SHP77 treated with DMSO at 0.1 percent for 48 hours (cell line): ENCODE results near the gene CPPED1.
"Not testable (repeated sequence)": the region's sequence is repeated elsewhere in the genome, so short reads cannot be mapped to it uniquely, and the experiment has no call there.

Experiments used
- DNase-seq: peaks from one replicate; lab custom pipeline; 2025; lab: John Stamatoyannopoulos, UW

CPPED1 gene

DNA sequence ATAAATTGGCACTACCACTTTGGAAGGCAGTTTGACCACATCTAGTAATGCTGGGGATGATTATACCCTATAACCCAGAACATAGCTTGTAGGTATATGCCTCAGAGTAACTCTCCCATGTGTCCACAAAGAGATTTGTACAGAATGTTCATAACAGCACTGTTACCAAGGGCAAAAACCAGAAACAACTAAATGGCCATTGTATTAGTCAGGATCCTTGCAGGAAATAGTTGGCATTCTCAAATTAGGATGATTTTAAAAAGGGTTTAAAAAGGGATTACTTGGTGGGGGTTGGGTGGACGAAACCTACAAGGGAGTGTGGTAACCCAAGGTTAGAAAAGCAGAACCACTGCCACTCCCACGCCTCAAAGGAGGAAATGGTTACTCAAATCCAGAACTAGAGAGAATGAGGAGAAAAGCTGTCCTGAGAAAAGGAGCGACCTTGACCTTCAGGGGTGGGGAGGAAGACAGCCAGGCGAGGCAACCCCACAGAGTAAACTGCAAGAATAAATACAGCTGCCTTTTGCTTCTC is 2.1 kb downstream of the CPPED1 start:
- no peak for DNase-seq

GRCh38 chr16:12800817-12801216 is 2.9 kb downstream of the CPPED1 start:
- DNase-seq, result no peak

- DNase-seq, result not testable (repeated sequence)
These were observed 3.7 kb downstream of the CPPED1 start for GRCh38 chr16:12799996-12800395.

DNA sequence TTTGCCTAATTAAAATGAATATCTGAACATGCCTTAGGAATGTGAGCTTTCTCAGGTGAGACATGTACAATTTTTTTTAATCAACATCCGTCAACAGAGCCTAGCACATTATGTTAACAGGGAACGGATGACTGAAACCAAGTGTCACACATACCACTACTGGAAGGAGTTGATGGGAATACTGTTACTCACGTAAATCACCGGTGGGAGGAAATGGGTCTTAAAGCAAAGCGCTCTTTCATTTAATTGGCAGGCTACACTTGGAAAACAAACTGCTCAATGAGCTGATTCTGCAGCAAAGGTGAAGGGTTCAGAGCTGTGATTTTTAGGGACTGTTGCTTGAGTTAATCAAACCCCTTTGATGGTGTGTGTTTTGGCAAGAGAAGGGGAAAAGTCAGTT is 4.8 kb downstream of the CPPED1 start:
- DNase-seq, result no peak

- no peak for DNase-seq
These were observed 5.5 kb downstream of the CPPED1 start for GRCh38 chr16:12798171-12798570.

DNA sequence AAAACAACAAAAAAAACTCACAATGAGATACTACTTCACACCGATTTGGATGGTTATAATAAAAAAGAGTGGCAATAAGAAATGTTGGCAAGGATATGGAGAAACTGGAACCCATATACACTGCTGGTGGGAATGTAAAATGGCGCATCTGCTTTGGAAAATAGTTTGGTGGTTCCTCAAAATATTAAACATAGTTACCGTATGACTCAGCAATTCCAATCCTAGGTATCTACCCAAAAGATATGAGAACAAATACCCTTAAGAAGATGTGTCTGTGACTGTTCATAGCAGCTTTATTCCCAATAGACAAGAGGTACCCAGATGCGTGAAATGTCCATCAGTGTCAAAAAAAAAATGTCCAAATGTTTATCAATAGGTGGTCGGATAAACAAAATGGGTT is 7.2 kb downstream of the CPPED1 start:
- DNase-seq, result no peak

DNA sequence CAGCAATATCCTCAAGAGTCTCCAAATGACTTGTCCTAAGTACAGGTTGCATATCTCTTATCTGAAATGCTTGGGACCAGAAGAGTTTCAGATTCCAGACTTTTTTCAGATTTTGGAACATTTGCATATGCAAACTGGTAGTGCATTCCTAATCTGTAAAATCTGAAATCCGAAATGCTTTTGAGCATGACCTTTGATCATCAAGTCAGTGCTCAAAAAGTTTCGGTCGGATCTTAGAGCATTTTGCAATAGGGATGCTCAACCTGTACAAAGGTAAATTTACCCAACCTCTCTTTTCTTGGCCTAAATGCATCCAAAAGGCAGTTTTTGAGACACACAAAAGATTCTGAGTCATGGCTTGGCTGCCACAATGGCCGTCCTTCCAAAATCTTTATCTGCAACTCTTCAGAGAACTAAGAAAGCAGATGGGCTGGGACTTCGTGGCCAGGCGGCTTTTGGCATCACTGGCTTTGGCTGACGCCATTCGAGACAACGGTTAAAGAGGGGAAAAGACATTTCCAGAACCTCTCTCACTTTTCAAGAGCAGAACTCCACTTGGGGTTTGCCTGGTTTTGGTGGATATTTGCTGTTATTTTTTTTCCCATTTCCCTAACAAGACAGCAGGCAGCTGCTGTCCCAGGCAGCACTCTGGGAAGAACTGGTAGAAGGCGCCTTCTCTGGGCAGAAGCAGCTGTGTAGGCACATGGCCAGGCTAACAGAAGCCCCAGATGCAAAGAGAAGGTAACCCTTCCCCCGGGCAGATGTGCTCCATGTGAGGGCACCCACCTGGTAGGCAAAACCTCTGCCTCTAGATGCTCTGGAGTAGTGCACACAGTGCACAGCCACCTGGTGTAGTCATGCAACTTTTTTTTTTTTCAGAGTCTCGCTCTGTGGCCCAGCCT is 8.9 kb downstream of the CPPED1 start:
- no peak for DNase-seq

GRCh38 chr16:12793865-12794240 is 9.8 kb downstream of the CPPED1 start:
- no peak for DNase-seq

DNA sequence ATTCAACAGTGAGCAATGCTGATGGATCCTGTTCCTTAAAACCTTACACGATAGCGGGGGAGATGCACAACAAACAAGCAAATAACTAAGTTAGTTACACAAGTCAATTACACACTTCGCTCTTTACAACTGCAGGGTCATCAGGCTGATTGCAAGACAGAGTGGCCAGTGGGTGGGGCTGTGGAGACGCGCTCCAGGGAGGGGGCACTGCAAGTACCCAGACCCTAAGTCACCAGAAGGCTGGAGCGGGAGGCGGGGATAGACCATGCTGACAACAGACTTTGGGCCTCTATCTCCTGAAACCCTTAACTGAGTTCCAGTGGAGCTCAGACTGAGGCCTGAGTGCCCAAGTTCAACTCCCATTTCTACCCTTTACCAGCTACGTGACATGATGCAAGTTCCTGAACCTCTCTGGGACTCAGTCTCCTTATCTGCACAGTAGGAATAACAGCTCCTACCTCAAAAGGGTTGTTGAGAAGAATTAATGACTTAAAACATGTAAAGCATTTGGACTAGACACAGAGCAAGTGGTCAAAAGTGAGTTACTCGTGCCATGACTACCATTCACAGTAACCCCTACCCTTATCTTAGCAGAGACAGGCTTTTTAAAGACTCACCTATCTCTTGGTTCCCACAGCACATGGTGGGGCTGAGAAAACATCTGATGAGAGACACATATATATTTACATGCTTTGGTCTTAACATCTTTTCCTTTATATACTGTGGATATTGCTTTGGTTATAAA is 10.4 kb downstream of the CPPED1 start:
- DNase-seq, result no peak

DNA sequence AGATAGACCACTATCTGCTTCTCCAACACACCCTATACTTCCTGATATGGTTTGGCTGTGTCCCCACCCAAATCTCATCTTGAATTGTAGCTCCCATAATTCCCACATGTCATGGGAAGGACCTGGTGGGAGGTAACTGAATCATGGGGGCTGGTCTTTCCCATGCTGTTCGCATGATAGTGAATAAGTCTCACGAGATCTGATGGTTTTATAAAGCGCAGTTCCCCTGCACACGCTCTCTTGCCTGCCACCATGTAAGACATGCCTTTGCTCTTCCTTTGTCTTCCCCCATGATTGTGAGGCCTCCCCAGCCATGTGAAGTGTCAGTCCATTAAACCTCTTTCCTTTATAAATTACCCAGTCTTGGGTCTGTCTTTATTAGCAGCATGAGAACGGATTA is 11.2 kb downstream of the CPPED1 start:
- not testable (repeated sequence) for DNase-seq

GRCh38 chr16:12791340-12791739 is 12.3 kb downstream of the CPPED1 start:
- DNase-seq, result no peak

GRCh38 chr16:12788758-12789157 is 14.9 kb downstream of the CPPED1 start:
- DNase-seq, result no peak

DNA sequence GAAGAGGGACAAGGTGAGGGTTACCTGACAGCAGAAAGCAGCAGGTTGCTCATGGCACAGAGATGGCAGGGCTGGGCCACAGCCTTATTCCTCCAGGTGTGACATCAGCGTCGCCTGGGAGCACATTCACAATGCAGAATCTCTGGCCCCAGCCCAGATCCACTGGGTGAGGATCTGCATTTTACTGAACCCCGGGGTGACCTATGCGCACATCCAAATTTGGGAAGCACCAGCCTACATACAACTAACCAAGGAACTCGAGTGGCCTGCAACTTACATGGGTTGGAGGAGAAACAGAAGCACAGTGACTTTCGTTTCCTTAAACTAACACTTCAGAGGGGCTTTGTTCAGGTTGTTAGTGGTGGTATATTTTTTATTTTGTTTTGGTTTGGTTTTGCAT is 17.6 kb downstream of the CPPED1 start:
- no peak for DNase-seq

- DNase-seq, result no peak
These were observed 19.6 kb downstream of the CPPED1 start for GRCh38 chr16:12784076-12784475.

DNA sequence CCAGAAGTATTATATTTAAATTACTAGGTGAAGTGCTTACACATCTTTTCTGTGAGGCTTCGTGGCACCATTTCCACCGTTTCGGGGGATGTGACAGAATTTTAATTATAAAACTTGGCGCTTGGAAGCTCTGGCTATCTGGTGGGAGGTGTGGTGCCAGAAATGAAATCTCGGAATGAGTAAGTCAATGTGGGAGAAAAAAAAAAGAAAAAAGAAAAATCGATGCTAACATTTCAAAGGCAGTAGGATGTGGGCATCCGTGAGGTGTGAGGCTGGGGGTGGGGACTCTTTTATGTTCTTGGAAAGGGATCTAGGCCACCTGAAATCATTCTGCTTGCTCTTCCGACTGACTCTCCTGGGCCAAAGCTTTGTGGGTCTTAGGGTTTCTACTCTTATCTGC is 21.9 kb downstream of the CPPED1 start:
- DNase-seq, result no peak

GRCh38 chr16:12780467-12780866 is 23.2 kb downstream of the CPPED1 start:
- DNase-seq, result no peak

DNA sequence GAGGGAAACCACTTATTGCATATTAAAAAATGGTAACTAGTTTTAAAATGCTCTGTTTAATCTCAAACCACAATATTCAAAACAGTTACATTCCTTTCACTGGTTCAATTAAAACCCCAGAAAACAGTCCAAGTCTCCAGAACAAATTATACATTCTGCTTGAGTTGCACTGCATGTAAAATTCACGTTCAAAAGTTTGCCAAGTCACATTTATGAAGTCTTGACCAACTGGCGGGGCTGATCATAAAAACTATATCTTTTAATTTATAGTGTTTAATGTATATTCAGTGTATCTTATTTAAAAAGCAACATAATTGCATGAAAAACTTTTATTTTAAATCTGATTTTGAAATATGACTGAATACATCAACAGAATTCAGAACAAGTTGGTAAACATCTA is 25.0 kb downstream of the CPPED1 start:
- DNase-seq, result no peak

DNA sequence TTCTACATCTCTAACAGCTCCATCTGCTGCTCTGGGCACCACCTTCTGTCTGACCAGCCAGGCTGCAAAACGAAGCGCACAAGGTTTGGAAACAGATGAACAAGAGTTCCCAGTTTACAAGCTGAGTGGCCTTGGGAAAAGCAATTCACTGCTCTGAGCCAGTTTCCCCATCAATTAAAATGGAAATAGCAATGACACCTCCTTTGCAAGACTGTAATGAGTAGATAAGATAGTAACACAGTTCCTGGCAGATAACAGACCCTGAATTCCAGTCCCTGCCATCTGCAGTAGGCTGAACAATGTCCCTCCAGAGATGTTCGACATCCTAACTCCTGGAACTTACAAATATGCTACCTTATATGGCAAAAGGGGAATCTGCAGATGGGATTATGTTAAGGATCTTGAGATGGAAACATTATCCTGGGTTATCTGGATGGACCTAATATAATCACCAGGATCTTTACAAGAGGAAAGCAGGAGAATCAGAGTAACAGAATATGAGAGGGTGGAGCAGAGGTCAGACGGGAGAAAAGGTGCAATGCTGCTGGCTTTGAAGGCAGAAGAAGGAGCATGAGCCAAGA is 27.9 kb downstream of the CPPED1 start:
- DNase-seq, result no peak

DNA sequence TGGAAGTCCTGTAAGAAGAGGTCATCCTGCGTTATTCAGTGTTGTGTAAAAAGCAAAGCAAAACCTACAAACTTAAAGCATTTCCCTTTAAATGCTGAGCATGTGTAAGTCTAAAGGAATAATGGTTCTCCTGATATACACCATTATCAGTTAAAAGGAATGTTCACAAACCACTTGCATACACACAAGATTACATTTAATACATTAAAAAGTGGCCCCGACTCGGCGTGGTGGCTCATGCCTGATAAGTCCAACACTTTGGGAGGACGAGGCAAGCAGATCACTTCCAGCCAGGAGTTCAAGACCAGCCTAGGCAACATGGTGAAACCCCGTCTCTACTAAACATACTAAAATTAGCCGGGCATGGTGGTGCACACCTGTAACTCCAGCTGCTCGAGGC is 30.5 kb downstream of the CPPED1 start:
- no peak for DNase-seq

DNA sequence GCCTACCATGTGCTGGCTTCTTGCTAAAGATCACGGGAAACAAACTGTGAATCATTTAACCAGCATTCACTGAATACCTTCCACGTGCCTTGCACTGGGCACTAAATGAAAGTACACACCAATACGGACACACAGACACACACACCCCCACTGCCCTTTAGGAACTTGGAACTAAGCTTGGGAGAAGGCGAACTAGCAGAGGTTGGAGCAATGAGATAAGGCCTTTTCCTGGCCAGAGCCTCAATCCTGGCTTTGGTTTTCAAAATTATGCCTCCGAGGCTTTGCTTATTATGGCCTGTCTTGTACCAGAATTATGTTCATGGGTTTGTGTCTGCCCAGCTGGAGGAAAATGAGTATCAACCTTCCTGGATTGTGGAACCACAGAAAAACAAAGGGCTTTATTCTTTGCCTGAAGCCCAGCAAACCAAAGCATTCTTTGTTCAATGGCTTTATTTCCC is 32.3 kb downstream of the CPPED1 start:
- no peak for DNase-seq

GRCh38 chr16:12769525-12769924 is 34.2 kb downstream of the CPPED1 start:
- DNase-seq, result no peak

- no peak for DNase-seq
These were observed 35.8 kb downstream of the CPPED1 start for GRCh38 chr16:12767897-12768296.

GRCh38 chr16:12766853-12767252 is 36.8 kb downstream of the CPPED1 start:
- DNase-seq, result no peak
